Measurements from ENCODE around the gene SF3B2.

DNA sequence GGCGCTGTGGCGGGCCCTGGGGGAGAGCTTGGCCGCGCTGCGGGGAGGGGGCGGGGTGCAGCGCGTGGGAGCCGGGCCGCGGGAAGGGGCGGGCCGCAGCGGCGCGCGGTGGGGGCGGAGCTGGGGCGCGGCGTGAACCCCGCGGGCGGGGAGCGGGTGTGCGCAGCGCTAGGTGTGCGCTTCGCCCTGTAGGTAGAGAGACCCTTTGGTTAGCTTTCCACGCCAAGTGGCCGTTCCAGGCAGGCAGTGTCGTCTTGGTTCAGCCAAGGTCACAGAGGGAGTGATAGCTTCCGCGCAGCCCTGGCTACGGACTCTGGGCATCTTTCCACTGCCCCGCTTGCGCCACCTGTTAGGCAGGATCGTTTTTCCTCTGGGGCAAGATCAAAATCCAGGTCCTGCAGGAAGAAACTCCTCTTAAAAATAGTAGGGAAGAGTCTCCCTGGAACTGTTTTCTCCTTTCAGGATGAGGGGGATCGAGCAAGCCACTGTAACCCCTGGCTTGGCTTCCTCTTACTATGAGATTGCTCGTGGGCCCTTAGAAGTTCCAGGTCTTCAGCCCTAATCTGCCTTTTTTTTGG is 49.4 kb upstream of the SF3B2 start:
- TF ChIP-seq POLR2A (IDR thresholded peaks at IDR 0.05; ENCODE audit: low read length) (no peak), GATA1 (IDR thresholded peaks at IDR 0.05; ENCODE audit: low read depth, low read length) (no peak)
